ENCODE data around the gene TARP.
"Not testable (repeated sequence)": the region's sequence is repeated elsewhere in the genome, so short reads cannot be mapped to it uniquely, and the experiment has no call there.

TARP gene

DNA sequence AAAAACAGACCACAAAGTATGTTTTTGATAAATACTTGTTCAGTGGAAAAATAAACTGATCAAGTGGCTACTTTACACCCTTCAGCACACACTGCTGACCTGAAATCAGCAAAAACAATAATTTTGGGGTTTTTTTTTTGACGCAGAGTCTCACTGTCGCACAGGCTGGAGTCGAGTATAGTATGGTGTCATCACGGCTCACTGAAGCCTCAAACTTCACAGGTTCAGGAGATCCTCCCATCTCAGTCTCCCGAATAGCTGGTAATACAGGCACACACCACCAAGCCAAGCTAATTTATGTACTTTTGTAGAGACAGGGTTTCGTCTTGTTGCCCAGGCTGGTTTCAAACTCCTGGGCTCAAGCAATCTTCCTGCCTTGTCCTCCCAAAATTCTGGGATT, 30.6 kb downstream of the TARP start:
- Histone ChIP-seq H3K27me3 (ENCODE audit: low read depth, low read length) (0 out of 2 replicates have a peak, but pooled peaks cover 4% of the 10 kb centered on the region), H3K27ac (ENCODE audit: low read length) (no peak overlapping the region), H3K36me3 (replicated peaks; ENCODE audit: low read depth, low read length) (no peaks in the 10 kb centered on the region)

GRCh38 chr7:38241071-38241470, 32.4 kb downstream of the TARP start:
- H3K9me3 ChIP-seq (ENCODE audit: insufficient read depth, low read length), result no peaks in the 10 kb centered on the region
- H3K4me2 ChIP-seq (ENCODE audit: low read length), result no peak overlapping the region
- no peak overlapping the region for H3K9ac ChIP-seq (ENCODE audit: low read length)
- TF ChIP-seq, protein P1, sequence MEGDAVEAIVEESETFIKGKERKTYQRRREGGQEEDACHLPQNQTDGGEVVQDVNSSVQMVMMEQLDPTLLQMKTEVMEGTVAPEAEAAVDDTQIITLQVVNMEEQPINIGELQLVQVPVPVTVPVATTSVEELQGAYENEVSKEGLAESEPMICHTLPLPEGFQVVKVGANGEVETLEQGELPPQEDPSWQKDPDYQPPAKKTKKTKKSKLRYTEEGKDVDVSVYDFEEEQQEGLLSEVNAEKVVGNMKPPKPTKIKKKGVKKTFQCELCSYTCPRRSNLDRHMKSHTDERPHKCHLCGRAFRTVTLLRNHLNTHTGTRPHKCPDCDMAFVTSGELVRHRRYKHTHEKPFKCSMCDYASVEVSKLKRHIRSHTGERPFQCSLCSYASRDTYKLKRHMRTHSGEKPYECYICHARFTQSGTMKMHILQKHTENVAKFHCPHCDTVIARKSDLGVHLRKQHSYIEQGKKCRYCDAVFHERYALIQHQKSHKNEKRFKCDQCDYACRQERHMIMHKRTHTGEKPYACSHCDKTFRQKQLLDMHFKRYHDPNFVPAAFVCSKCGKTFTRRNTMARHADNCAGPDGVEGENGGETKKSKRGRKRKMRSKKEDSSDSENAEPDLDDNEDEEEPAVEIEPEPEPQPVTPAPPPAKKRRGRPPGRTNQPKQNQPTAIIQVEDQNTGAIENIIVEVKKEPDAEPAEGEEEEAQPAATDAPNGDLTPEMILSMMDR (IDR thresholded peaks at IDR 0.05; ENCODE audit: low read depth, low read length), result no peak
- TF ChIP-seq EZH2phosphoT487 (IDR thresholded peaks at IDR 0.05; ENCODE audit: low read depth), result no peak
- H3K27ac ChIP-seq (ENCODE audit: low read length), result no peak overlapping the region
- H3K36me3 ChIP-seq (replicated peaks; ENCODE audit: low read depth, low read length), result no peaks in the 10 kb centered on the region
- no peaks in the 10 kb centered on the region for H3K4me1 ChIP-seq (ENCODE audit: low read length)
- H2AFZ ChIP-seq (ENCODE audit: low read depth, low read length), result no peak overlapping the region
- H3K27me3 ChIP-seq (ENCODE audit: low read depth, low read length), result 0 out of 2 replicates have a peak, but pooled peaks cover 4% of the 10 kb centered on the region
- H3K79me2 ChIP-seq (ENCODE audit: low read length), result no peaks in the 10 kb centered on the region
- no peak overlapping the region for H3K4me3 ChIP-seq (ENCODE audit: low read length)
- H4K20me1 ChIP-seq (ENCODE audit: insufficient read depth, low read length), result no peaks in the 10 kb centered on the region

More for the DNA sequence above, 30.6 kb downstream of the TARP start:
- Histone ChIP-seq H3K4me3 (ENCODE audit: low read length) (no peak overlapping the region), H3K79me2 (ENCODE audit: low read length) (no peaks in the 10 kb centered on the region), H2AFZ (ENCODE audit: low read depth, low read length) (no peak overlapping the region), H3K4me2 (ENCODE audit: low read length) (no peak overlapping the region), H3K9ac (ENCODE audit: low read length) (no peak overlapping the region), H3K4me1 (ENCODE audit: low read length) (no peaks in the 10 kb centered on the region), H4K20me1 (ENCODE audit: insufficient read depth, low read length) (no peaks in the 10 kb centered on the region), H3K9me3 (ENCODE audit: insufficient read depth, low read length) (no peaks in the 10 kb centered on the region)
- TF ChIP-seq EZH2phosphoT487 (IDR thresholded peaks at IDR 0.05; ENCODE audit: low read depth), result no peak
- TF ChIP-seq, protein P1 (IDR thresholded peaks at IDR 0.05; ENCODE audit: low read depth, low read length), result no peak

DNA sequence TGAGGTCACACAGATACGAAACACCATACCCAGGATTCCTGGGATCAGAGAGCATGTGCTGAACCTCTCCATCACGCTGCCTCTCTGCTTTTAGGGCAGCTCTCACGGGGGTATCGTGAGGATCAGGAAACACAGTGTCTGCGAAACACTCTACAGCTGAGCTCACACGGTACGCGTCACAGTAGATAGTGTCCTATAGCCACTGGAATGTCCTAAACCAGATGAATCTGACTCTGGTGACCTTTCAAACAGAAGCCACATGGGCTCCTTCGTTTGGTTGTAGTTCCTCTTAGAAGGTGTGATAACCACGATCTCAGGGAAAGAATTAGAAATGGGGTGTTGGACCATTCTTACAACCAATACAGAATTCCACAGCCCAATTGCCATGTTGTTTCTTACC, 34.3 kb downstream of the TARP start:
- H3K79me2 ChIP-seq (ENCODE audit: low read length); H3K27me3 ChIP-seq (ENCODE audit: low read depth, low read length): not testable (repeated sequence)

GRCh38 chr7:38235606-38236005, 37.8 kb downstream of the TARP start:
- Histone ChIP-seq H3K27me3 (ENCODE audit: low read depth, low read length) (no peaks in the 10 kb centered on the region), H3K4me3 (ENCODE audit: low read length) (no peak overlapping the region), H3K4me1 (ENCODE audit: low read length) (no peaks in the 10 kb centered on the region), H3K36me3 (replicated peaks; ENCODE audit: low read depth, low read length) (no peaks in the 10 kb centered on the region), H3K79me2 (ENCODE audit: low read length) (no peaks in the 10 kb centered on the region), H3K27ac (ENCODE audit: low read length) (no peak overlapping the region), H2AFZ (ENCODE audit: low read depth, low read length) (no peak overlapping the region), H3K9ac (ENCODE audit: low read length) (no peak overlapping the region), H4K20me1 (ENCODE audit: insufficient read depth, low read length) (no peaks in the 10 kb centered on the region), H3K4me2 (ENCODE audit: low read length) (no peak overlapping the region), H3K9me3 (ENCODE audit: insufficient read depth, low read length) (no peaks in the 10 kb centered on the region)
- no peak for TF ChIP-seq EZH2phosphoT487 (IDR thresholded peaks at IDR 0.05; ENCODE audit: low read depth)
- TF ChIP-seq, protein P1 (IDR thresholded peaks at IDR 0.05; ENCODE audit: low read depth, low read length), result no peak

More for the DNA sequence above, 34.3 kb downstream of the TARP start:
- not testable (repeated sequence) for H3K4me2 ChIP-seq (ENCODE audit: low read length); H3K27ac ChIP-seq (ENCODE audit: low read length); H2AFZ ChIP-seq (ENCODE audit: low read depth, low read length); H4K20me1 ChIP-seq (ENCODE audit: insufficient read depth, low read length); H3K36me3 ChIP-seq (replicated peaks; ENCODE audit: low read depth, low read length); H3K4me1 ChIP-seq (ENCODE audit: low read length); H3K4me3 ChIP-seq (ENCODE audit: low read length); H3K9me3 ChIP-seq (ENCODE audit: insufficient read depth, low read length); H3K9ac ChIP-seq (ENCODE audit: low read length)

GRCh38 chr7:38234759-38235158, 38.7 kb downstream of the TARP start:
- H3K79me2 ChIP-seq (ENCODE audit: low read length); H3K36me3 ChIP-seq (replicated peaks; ENCODE audit: low read depth, low read length); H2AFZ ChIP-seq (ENCODE audit: low read depth, low read length); H3K9me3 ChIP-seq (ENCODE audit: insufficient read depth, low read length); H3K4me3 ChIP-seq (ENCODE audit: low read length); H3K9ac ChIP-seq (ENCODE audit: low read length); H3K4me1 ChIP-seq (ENCODE audit: low read length); H4K20me1 ChIP-seq (ENCODE audit: insufficient read depth, low read length); H3K27me3 ChIP-seq (ENCODE audit: low read depth, low read length); H3K27ac ChIP-seq (ENCODE audit: low read length); H3K4me2 ChIP-seq (ENCODE audit: low read length): not testable (repeated sequence)

All from OCI-LY3 (cell line).